Aorta (tissue), 5 donors: ENCODE results near the gene PLEKHM1. TPM values are rescaled to one million over a fixed set of nuclear protein-coding genes. Genes with fewer than 3 reads are reported as not detected.

ENCODE experiments used
- ATAC-seq: fragments of 200-7000 bp; cut with Tn5 transposase; one replicate; pipeline ENCODE4 v1.9.1; 2022; ENCODE audit warnings: moderate library complexity; ENCODE audit not compliant: low FRiP score
- DNase-seq, 2 donors: peaks; one replicate each; pipeline ENCODE4 v3.0.0-alpha.2; 2020
- H3K27ac ChIP-seq, 2 donors: one replicate each; pipeline ENCODE4 v1.5.1; 2013; ENCODE audit warnings: low read length in 2 of 2, mild to moderate bottlenecking in 2 of 2, moderate library complexity in 2 of 2, control low read depth in 1 of 2, inconsistent platforms in 1 of 2, low read depth in 1 of 2
- H3K27me3 ChIP-seq, 2 donors: one replicate each; pipeline ENCODE4 v1.6.1; 2013; ENCODE audit warnings: control low read depth in 1 of 2, low read length in 1 of 2, mild to moderate bottlenecking in 1 of 2, moderate library complexity in 1 of 2; ENCODE audit not compliant: insufficient read depth in 2 of 2, control insufficient read depth in 1 of 2
- H3K36me3 ChIP-seq, 2 donors: one replicate each; pipeline ENCODE4 v1.6.1; 2013; ENCODE audit warnings: control low read depth in 1 of 2, low read length in 1 of 2, mild to moderate bottlenecking in 1 of 2; ENCODE audit not compliant: insufficient read depth in 2 of 2, control insufficient read depth in 1 of 2
- H3K4me1 ChIP-seq, 2 donors: one replicate each; pipeline ENCODE4 v1.6.1; 2013; ENCODE audit warnings: low read length in 2 of 2, control low read depth in 1 of 2, mild to moderate bottlenecking in 1 of 2, moderate library complexity in 1 of 2; ENCODE audit not compliant: insufficient read depth in 2 of 2, control insufficient read depth in 1 of 2
- H3K4me3 ChIP-seq, 2 donors: one replicate each; pipeline ENCODE4 v1.5.1; 2013; ENCODE audit warnings: low read length in 2 of 2, control low read depth in 1 of 2, mild to moderate bottlenecking in 1 of 2
- H3K9me3 ChIP-seq: one replicate; pipeline ENCODE4 v1.6.1; 2013; ENCODE audit warnings: mild to moderate bottlenecking, low read length; ENCODE audit not compliant: control insufficient read depth
- WGBS, 2 donors: extraction: QIAGEN DNeasy Blood & Tissue Kit; methylation state at CpG; one replicate each; pipeline ENCODE4 v1.1.7; 2013; 5-methylcytosine and 5-hydroxymethylcytosine counted together
- intact Hi-C, 2 donors: fragments of 100-400 bp; cut with DNase I; formaldehyde crosslinking; loops; one replicate each; pipeline versions ENCODE4 v1.14.2 to v1.15.0; 2022
- polyA plus RNA-seq, 2 donors: library from polyadenylated mRNA; stranded (reverse); fragments of 200-250 nt; gene quantifications; one replicate each; pipeline ENCODE4 v1.2.3, GENCODE V29; 2013
- total RNA-seq, 2 donors: library from RNA; stranded (reverse); fragmentation: NEBNext Ultra II Directional; extraction: Animal tissue kit (Norgen Biotek cat#: 25700); gene quantifications; one replicate each; pipeline ENCODE4 v1.2.1, GENCODE V29; 2021
- donor health status: healthy with polysubstance abuse.
- donor health status: Bipolar disorder and iron deficiency.
- donor health status: DM: no; HTN: no; CAD: no.
- donor health status: DM: no; HTN: no; CAD: no.
- donor health status: DM: yes; HTN: yes; CAD: no.

PLEKHM1 gene
- total and polyA plus RNA-seq, 4 donors, result 13.3 to 67.6 (median 34.6) TPM

DNA sequence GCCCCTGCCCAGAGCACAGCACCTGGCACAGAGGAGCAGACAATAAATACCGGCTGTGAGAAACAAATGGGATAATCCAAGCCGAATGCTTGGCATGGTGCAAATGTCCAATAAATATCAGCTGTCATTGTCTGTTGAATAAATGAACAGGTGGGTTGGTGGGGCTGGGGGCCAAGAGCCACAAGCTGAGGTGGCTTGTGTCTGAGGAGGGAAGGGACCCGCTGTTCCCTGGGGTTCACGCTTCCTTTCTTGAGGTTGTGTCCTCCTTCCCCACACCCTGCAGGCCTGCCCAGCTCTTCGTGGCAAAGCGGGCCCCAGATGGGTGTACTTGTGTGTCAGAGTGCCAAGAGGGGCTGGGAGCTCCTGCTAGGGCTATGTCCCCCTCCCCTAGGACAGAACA is 96.4 kb downstream of the PLEKHM1 start:
- Histone ChIP-seq H3K27ac (no peak overlapping the region), H3K4me1 (no peaks in the 10 kb centered on the region), H3K9me3 (no peaks in the 10 kb centered on the region), H3K27me3 (no peaks in the 10 kb centered on the region), H3K36me3 (no peaks in the 10 kb centered on the region), H3K4me3 (no peak overlapping the region)
- DNase-seq (no peak), ATAC-seq (no peak)
- intact Hi-C loops, result no loop called here
- WGBS, 2 donors, result 87 to 89% methylated on average over 6 of the region's 6 CpGs

DNA sequence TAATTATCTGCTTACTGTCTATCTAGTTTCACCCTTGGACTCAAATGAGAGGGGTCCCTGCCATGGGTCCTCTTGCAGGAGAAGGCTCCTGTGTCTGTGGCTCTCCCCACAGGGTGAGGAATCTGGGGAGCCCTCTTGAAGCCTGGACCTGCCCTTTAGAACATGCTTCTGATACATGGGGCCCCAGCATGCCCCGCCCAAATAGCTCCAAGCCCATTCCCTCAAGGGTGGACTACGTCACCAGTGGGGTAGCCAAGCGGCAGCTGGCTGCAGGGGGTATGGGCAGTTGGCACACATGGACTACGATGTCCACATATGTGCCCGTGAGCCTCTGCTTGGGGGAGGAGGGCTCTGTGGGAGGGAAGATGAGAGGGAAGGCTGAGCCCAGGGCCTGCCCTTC is 97.1 kb downstream of the PLEKHM1 start:
- DNase-seq, result no peak

DNA sequence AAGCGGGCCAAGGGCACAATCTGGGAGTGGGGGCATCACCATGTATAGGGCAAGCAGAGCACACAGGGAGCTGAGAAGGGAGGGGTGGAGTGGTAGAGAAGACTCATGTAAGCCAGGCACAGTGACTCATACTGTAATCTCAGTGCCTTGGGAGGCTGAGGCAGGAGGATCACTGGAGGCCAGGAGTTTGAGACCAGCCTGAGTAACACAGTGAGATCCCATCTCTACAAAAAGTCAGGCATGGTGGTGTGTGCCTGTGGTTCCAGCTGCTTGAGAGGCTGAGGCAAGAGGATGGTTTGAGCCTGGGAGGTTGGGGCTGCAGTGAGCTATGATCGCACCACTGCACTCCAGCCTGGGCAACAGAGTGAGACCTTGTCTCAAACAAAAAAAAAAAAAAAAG is 98.6 kb downstream of the PLEKHM1 start:
- DNase-seq (no peak), ATAC-seq (no peak)
- intact Hi-C loops, result no loop called here
- no peak overlapping the region for H3K27ac ChIP-seq
- no peak overlapping the region for H3K4me3 ChIP-seq
- H3K27me3 ChIP-seq, result no peaks in the 10 kb centered on the region
- WGBS, 2 donors, result 98 to 100% methylated on average over 2 of the region's 2 CpGs
- no peaks in the 10 kb centered on the region for H3K36me3 ChIP-seq
- H3K4me1 ChIP-seq, result no peaks in the 10 kb centered on the region
- no peaks in the 10 kb centered on the region for H3K9me3 ChIP-seq

More for the DNA sequence above, 97.1 kb downstream of the PLEKHM1 start:
- Histone ChIP-seq H3K36me3 (no peaks in the 10 kb centered on the region), H3K27me3 (no peaks in the 10 kb centered on the region), H3K9me3 (no peaks in the 10 kb centered on the region), H3K4me1 (no peaks in the 10 kb centered on the region), H3K4me3 (no peak overlapping the region), H3K27ac (no peak overlapping the region)
- ATAC-seq, result no peak
- 93 to 96% methylated on average over 5 of the region's 5 CpGs for WGBS, 2 donors
- intact Hi-C loops, result no loop called here

DNA sequence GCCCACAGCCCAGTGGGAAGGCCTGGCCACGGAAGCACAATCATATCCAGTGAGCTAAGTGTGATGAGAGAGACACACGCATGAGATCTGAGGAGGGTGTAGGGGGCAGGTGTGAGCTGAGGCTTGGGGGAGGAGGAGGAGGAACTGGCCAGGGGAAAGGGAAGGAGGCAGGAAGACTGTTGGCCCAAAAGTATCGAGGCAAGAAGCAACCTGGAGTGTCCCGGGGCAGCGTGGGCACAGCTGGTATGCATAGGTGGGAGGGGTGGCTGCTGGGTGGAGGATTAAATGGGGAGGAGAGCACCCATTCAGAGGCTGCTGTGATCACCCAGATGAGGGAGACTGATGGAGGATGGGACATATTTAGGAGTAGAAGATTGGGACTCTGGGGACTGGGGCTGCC is 99.2 kb downstream of the PLEKHM1 start:
- ATAC-seq (no peak), DNase-seq (no peak)
- no peaks in the 10 kb centered on the region for H3K4me1 ChIP-seq
- intact Hi-C loops, result no loop called here
- WGBS, 2 donors, result 57 to 68% methylated on average over 5 of the region's 5 CpGs
- no peak overlapping the region for H3K27ac ChIP-seq
- H3K27me3 ChIP-seq, result no peaks in the 10 kb centered on the region
- H3K36me3 ChIP-seq, result no peaks in the 10 kb centered on the region
- H3K9me3 ChIP-seq, result no peaks in the 10 kb centered on the region
- no peak overlapping the region for H3K4me3 ChIP-seq

DNA sequence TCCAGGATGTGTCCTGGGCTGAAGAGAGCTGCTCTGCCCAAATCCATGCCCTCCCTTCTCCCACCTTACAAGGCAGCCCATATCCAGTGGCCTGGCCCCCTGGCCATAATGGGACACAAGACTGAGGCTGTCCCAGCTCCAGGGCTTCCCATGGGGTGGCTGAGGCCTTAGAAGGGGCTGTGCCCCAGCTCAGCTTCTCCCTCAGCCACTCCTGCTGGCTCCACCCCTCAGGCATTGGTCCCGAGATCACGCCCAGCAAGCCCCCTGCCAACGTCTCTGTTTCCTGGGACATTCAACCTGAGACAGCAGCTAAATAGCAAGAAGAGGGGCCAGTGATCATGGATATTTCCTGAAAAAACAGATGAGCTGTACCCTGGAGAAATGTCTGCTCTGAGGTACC is 101.2 kb downstream of the PLEKHM1 start:
- intact Hi-C loops, result loop anchor here in 1 of 2 donors (10.0 kb wide), 1 partner anchor 45 kb away; the partner anchor contains the start of gene ARHGAP27
- no peak for ATAC-seq
- no peak overlapping the region for H3K27ac ChIP-seq
- no peaks in the 10 kb centered on the region for H3K36me3 ChIP-seq
- no peak for DNase-seq
- no peak overlapping the region for H3K4me3 ChIP-seq
- H3K27me3 ChIP-seq, result no peaks in the 10 kb centered on the region
- WGBS, 2 donors, result 44 to 52% methylated on average over 3 of the region's 3 CpGs
- H3K4me1 ChIP-seq, result no peaks in the 10 kb centered on the region
- H3K9me3 ChIP-seq, result no peaks in the 10 kb centered on the region

DNA sequence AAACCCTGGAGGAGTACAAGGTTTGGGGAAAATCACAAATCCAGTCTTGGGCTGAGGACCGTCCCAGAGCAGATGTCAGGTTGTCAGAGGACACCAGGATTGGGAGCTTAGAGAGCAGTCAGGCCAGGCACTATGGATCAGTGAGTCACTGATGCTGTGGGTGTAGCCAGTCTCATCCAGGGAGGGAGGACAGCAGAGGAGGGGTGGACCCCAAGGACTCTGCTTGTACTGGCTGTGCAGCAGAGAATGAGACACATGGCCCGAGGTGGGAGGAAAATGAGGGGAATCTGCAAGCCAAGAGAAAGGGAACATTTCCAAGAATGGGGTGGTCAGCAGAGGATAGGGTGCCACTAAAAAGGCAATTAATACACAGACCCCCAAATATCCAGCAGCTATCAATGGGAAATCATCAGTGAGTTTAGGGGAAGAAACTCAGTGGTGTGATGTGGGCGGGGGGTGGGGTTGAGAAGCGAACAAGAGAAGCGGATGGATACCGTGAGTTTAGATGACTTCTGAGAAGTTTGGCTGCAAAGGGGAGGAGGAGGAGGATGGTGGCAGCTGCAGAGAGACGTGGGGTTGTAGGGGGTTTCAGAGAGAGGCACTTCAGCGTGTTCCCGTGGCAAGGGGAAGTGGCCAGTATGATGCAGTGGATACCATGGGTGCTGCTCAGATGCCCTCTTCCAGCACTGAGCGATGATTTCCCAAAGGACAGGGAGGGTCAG is 101.8 kb downstream of the PLEKHM1 start:
- no peak overlapping the region for H3K27ac ChIP-seq
- H3K36me3 ChIP-seq, result no peaks in the 10 kb centered on the region
- ATAC-seq, result no peak
- no peak overlapping the region for H3K4me3 ChIP-seq
- no peak for DNase-seq
- H3K27me3 ChIP-seq, result no peaks in the 10 kb centered on the region
- intact Hi-C loops, result loop anchor here in 1 of 2 donors (10.0 kb wide), 1 partner anchor 46 kb away; the partner anchor contains the start of gene ARHGAP27
- WGBS, 2 donors, result 71 to 76% methylated on average over 10 of the region's 10 CpGs
- H3K9me3 ChIP-seq, result no peaks in the 10 kb centered on the region
- no peaks in the 10 kb centered on the region for H3K4me1 ChIP-seq

DNA sequence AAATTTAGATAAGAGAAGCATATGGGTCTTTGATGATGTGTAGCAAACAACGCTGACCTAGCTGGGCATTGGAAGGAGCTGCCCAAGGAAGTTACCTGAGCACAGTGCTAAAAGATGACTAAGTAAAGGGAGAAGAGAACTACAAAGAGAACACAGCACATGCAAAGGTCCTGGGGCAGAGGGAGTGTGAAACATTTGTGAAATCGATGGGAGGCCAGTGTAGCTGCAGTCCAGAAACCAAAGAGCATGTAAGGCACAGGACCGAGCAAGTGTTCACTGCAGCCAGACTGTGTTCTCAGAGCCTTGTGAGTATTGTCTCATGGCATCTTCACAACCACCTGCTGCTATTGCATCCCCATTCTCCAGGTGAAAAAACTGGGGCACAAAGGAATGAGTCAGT is 102.8 kb downstream of the PLEKHM1 start:
- H3K27me3 ChIP-seq, result no peaks in the 10 kb centered on the region
- no peak overlapping the region for H3K27ac ChIP-seq
- intact Hi-C loops, result loop anchor here in 1 of 2 donors (10.0 kb wide), 1 partner anchor 47 kb away; the partner anchor contains the start of gene ARHGAP27
- DNase-seq (no peak), ATAC-seq (no peak)
- no peak overlapping the region for H3K4me3 ChIP-seq
- H3K36me3 ChIP-seq, result no peaks in the 10 kb centered on the region
- 92 to 94% methylated on average over 3 of the region's 3 CpGs for WGBS, 2 donors
- no peaks in the 10 kb centered on the region for H3K9me3 ChIP-seq
- no peaks in the 10 kb centered on the region for H3K4me1 ChIP-seq

DNA sequence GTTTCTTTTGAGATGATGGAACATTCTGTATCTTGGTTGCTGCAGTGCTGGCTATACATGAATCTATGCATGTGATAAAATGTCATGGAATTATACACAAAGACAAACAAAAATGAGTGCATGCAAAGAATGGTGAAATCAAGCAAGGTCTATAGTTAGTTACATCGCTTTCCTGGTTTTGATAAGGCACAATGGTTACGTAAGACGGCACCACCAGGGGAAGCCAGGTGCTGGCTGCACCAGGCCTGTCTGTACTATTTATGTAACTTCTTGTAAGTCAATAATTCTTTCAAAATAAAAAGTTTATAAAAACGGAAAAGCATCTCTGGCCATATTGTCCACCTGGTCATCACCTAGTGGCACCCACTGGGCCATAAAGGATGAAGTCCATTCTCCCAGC is 104.3 kb downstream of the PLEKHM1 start:
- H3K4me3 ChIP-seq, result no peak overlapping the region
- intact Hi-C loops, result loop anchor here in 1 of 2 donors (10.0 kb wide), 1 partner anchor 49 kb away; the partner anchor contains the start of gene ARHGAP27
- no peak for ATAC-seq

More for the DNA sequence above, 104.3 kb downstream of the PLEKHM1 start:
- no peaks in the 10 kb centered on the region for H3K9me3 ChIP-seq
- no peaks in the 10 kb centered on the region for H3K36me3 ChIP-seq
- DNase-seq, result no peak
- no peak overlapping the region for H3K27ac ChIP-seq
- H3K27me3 ChIP-seq, result no peaks in the 10 kb centered on the region
- no peaks in the 10 kb centered on the region for H3K4me1 ChIP-seq
- whole genome bisulfite sequencing, 2 donors, result 78 to 79% methylated on average over 4 of the region's 4 CpGs
